ENCODE data around the gene TTLL3.

The TTLL3 gene

DNA sequence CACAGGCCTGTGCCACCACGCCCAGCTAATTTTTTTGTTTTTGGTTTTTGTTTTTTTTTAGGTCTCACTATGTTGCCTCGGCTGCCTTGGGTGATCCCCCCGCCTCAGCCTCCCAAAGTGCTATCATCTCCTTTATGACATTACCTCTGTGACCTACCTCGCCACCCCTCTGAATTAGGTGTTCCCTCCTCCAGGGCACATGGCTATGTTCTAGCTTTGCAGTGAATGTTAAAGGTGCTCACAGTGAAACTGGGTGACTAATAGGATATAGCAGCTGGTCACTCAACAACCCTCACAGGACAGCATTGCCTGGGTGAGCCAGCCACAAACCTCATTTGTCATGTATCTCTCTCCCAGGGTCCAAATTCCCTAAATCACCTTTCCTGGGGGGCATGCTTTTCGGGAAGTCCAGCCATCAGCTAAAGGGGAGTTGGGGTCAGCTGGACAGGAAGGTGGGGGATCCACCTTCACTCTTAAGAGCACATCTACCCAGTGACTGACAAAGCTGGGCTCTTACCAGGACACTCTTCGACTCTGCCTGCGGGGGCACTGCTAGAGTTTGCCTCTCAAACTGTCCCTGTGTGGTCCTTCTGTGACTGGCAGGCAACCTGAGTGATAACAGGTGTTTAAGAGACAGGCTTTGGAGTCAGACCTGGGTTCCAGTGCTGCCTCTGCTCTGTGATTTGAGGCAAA, 1.6 kb upstream of the TTLL3 start:
- DNase-seq, result peak; percentile 37

GRCh38 chr3:9809239-9809614, 835 bp upstream of the TTLL3 start:
- no peak for DNase-seq

GRCh38 chr3:9810433-9810770, 340 bp downstream of the TTLL3 start:
- DNase-seq, result peak; percentile 81

DNA sequence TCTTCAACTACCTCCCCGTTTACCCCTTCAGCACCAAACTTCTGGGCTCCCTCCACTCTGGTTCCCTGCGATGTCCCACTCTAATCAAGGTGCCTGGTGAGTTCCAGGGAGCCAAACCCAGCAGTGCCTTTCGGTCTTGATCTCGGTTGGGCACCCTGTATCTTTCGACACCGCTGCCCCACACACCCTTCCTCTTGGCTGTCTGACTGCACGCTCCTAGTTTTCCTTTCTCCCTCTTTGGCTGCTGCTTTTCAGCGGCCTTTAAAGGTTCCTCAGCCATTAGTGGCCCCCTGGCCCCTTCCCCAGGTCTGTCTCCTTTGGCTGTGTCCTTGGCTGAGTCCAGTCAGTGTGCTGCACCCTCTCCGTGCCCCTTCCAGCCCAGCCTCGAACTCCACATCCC, 784 bp downstream of the TTLL3 start:
- no peak for DNase-seq

GRCh38 chr3:9812870-9813483, 2.9 kb downstream of the TTLL3 start:
- DNase-seq, result no peak

- DNase-seq, result no peak
These were observed 5.9 kb downstream of the TTLL3 start for GRCh38 chr3:9815986-9816385.

DNA sequence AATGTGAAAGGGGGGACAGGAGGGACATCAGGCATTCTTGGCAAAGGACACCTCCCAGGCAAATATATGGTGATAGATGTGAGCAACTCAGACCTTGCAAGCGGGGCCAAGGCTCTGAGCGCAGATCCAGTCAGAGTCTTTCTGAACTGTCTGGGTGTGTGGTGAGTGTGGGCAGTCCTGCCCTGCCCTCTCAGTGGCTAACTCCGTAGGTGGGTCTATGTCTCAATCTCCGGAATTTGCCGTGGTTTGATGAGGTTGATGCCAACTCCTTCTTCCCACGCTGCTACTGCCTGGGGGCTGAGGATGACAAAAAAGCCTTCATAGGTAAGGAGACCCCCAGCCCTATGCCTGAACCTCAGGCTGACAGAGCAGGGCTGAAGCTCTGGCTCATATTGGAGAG, 7.4 kb downstream of the TTLL3 start:
- no peak for DNase-seq

DNA sequence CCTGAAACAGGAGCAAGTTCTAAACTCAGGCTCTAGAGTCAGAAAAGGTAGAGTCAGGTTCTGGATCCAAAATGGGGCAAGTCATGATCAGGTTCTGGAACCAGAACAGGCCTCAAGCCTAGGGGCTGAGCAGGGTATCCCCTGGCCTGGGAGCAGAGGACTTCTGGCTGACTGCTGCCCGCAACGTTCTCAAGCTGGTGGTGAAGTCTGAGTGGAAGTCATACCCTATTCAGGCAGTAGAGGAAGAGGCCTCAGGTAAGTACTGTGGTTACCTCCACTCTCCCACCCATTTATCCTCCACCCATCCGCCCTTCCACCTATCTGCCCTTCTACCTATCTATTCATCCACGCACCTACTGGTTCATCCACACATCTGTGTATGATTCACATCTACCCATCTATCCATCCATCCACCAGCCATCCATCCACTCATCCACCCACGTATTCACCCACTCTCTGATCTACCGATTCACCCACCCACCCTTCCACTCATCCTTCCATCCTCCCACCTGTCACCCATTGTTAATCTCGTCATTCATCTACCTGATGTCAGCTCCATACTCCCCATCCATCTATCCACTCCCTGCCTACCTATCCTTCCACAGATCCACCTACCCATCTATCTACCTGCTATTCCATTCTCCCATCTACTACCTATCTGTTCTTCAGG, 8.7 kb downstream of the TTLL3 start:
- no peak for DNase-seq

DNA sequence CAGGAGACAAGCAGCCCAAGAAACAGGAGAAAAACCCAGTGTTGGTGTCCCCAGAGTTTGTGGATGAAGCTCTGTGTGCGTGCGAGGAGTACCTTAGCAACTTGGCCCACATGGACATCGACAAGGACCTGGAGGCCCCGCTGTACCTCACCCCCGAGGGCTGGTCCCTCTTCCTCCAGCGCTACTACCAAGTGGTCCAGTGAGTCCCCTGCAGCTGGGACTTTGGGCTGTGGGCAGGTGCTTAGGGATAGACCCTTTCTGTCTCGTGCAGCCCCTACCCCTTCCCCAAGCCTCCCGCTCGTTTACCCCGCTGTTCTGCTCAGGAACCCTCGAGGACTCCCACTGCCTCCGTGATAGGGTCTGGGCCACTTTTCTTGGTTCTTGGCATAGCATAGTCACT, 10.5 kb downstream of the TTLL3 start:
- no peak for DNase-seq

DNA sequence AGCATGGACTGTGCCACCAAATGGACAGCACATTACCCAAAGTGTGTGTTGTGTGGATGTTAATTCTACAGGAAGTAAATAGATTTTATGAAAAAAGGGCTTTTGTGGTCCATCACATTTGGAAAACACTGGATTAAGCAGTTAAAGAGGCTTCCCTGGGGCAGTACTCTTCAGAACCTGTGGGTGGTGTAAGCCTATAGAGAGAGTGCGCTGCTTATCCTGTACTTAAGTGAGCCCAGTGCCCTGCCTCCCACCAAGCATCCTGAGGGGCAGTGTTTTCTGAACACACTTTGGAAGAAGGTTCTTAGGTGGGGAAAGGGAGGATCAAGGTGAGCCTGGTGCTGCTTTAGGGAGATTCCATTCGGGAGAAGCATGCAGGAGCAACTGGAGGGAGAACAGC, 10.9 kb downstream of the TTLL3 start:
- DNase-seq, result no peak

DNA sequence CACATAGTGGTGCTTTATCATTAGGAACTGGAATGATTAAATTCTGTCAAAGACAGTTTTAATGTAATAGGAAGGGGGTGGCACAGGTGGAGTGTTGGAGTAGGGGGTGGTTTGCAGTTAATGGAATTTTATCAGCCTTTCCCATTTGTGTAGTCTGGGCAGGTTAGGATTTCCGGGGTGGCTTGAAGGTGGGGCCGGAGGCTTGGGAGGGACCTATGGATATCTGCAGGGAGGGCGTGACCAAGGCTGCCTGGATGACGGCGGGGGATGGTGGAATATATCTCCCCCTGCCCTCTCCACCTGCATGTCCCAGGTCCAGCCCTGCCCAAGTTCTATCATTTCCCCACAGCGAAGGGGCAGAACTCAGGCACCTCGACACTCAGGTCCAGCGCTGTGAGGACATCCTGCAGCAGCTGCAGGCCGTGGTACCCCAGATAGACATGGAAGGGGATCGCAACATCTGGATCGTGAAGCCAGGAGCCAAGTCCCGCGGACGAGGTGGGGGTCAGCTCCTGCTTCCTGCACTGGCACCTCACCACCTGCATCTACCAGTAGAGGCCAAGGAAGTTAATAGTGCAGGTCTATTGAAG, 15.5 kb downstream of the TTLL3 start:
- no peak for DNase-seq

- peak; percentile 27 for DNase-seq
These were observed 16.9 kb downstream of the TTLL3 start for GRCh38 chr3:9826815-9827573.

DNA sequence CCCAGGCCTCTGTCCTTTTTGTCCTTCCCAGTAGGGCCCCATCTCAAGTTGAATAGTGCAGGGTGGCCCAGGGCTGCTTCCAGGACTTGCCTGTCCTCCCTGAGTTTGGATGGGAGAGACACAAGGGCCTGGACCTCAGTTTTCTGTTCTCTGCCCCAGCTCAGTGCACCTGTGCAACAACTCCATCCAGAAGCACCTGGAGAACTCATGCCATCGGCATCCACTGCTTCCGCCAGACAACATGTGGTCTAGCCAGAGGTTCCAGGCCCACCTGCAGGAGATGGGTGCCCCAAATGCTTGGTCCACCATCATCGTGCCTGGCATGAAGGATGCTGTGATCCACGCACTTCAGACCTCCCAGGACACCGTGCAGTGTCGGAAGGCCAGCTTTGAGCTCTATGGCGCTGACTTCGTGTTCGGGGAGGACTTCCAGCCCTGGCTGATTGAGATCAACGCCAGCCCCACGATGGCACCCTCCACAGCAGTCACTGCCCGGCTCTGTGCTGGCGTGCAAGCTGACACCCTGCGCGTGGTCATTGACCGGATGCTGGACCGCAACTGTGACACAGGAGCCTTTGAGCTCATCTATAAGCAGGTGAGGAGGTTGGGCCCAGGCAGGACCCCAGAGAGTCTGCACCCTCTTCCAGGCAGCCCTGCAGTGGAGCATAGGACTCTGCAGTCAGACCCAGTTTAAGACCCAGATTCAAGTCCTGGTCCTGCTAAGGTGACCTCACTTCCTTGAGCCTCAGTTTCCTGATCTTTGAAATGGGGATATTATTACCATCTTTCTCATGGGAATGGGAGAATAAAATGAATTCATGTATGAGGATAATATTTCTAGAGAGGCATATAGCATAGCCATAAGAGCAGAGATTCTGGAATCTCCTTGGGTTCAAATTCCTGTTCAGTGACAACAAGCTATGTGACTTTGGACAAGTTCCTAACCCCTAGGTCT, 19.0 kb downstream of the TTLL3 start:
- DNase-seq, result no peak

GRCh38 chr3:9831253-9831652, 21.2 kb downstream of the TTLL3 start:
- DNase-seq, result no peak

DNA sequence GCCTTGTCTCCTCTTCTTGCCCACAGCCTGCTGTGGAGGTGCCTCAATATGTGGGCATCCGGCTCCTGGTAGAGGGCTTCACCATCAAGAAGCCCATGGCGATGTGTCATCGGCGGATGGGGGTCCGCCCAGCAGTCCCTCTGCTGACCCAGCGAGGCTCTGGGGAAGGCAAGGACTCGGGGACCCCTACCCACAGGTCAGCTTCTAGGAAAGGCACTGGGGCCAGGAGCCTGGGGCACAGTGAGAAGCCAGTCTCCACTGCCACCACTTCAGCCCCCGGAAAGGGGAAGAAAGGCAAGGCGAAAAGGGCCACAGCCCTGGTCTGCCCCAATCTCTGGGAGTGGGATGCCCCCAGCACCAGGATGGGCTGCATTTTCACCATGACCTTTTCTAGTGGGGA, 23.0 kb downstream of the TTLL3 start:
- no peak for DNase-seq

- no peak for DNase-seq
These were observed 24.7 kb downstream of the TTLL3 start for GRCh38 chr3:9834520-9835380.

GRCh38 chr3:9837701-9838582, 27.9 kb downstream of the TTLL3 start:
- no peak for DNase-seq

DNA sequence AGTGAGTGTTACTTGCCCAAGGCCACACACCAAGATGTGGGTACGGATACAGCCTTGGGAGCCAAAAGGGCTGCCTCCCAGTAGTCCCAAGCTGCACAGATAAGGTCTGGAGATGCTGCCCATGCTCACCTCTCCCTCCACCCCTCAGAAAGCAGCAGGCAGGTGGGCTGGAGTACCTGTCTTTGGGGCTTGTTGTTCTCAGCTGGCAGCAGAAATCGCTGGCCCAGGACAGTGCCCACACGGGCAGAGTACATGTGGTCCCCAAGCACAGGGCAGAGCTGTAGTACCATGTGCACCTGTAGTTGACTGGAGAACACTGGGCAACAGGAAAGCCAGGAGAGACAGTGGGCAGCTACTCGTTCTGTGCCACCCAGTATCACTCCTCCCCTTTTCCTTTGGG, 28.8 kb downstream of the TTLL3 start:
- DNase-seq, result no peak

DNA sequence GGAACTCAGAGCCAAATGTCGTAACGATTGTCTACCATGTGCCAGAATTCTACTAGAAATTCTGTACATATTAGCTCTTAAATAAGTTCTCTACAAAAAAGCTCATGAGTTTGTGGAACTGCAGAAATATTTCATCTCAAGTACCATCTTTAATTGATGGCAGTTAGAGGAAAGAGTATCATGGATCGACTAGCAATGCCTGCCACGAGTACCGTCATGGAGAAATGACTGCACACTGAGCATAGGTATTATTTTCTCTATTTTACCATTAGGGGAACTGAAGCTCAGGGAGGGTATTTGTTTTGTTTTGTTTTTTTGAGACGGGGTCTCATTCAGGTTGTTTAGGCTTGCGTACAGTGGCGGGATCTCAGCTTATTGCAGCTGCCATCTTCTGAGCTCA, 31.0 kb downstream of the TTLL3 start:
- DNase-seq, result no peak

Measured in eye (tissue), 1 donor.